SK-N-SH (cell line): ENCODE measurements around the gene FBP1. TPM values are rescaled to one million over a fixed set of nuclear protein-coding genes. Genes with fewer than 3 reads are reported as not detected.

Source experiments
- CTCF ChIA-PET: fragments of 300-600, 350-600 bp; formaldehyde crosslinking; extraction: SDS; loops from one replicate; lab custom pipeline; 2021; lab: Yijun Ruan, JAX
- POLR2A ChIA-PET: fragments of 350-600 bp; sonication (Branson Sonifier 250); formaldehyde crosslinking; extraction: SDS; loops from one replicate; lab custom pipeline; 2020; ENCODE audit warnings: antibody characterized with exemption, inconsistent platforms; lab: Yijun Ruan, JAX
- DNase-seq: peaks from one replicate; pipeline ENCODE4 v3.0.0; 2012
- H2AFZ ChIP-seq: fragments of 200-600 bp; sonication (generic); 2 replicates; pipeline ENCODE4 v1.8.1; 2016; ENCODE audit warnings: antibody characterized with exemption, mild to moderate bottlenecking, low read depth
- H3F3A ChIP-seq: fragments of 200-600 bp; sonication (generic); replicated peaks from 2 replicates; pipeline ENCODE3; 2016; ENCODE audit warnings: antibody characterized with exemption, mild to moderate bottlenecking; ENCODE audit not compliant: insufficient read depth
- H3K27ac ChIP-seq, 2 experiments: fragments of 200-500 bp in 1 of 2; fragments of 200-600 bp in 1 of 2; sonication (Bioruptor generic) in 1 of 2; sonication (generic), shearing (Covaris generic) in 1 of 2; 2 replicates each; pipeline versions ENCODE4 v1.5.1 to v1.6.1; 2014 to 2016; ENCODE audit warnings: low read depth in 2 of 2, inconsistent platforms in 1 of 2, low read length in 1 of 2, mild to moderate bottlenecking in 1 of 2, mixed read lengths in 1 of 2
- H3K27me3 ChIP-seq: fragments of 200-600 bp; sonication (generic), shearing (Covaris generic); 2 replicates; pipeline ENCODE4 v1.6.1; 2016; ENCODE audit warnings: mixed run types; ENCODE audit not compliant: insufficient read depth
- H3K36me3 ChIP-seq, 2 experiments: fragments of 200-500 bp in 1 of 2; fragments of 200-600 bp in 1 of 2; sonication (Bioruptor generic) in 1 of 2; sonication (generic) in 1 of 2; replicated peaks in 1 of 2; 2 replicates each; pipeline versions ENCODE3 to v1.5.1; 2014 to 2016; ENCODE audit warnings: low read length in 1 of 2, mild to moderate bottlenecking in 1 of 2; ENCODE audit not compliant: insufficient read depth in 2 of 2, control insufficient read depth in 1 of 2
- H3K4me1 ChIP-seq, 2 experiments: fragments of 200-500 bp in 1 of 2; fragments of 200-600 bp in 1 of 2; sonication (Bioruptor generic) in 1 of 2; sonication (generic), shearing (Covaris generic) in 1 of 2; 2 replicates each; pipeline versions ENCODE4 v1.5.1 to v1.6.1; 2014 to 2016; ENCODE audit warnings: low read depth in 1 of 2, low read length in 1 of 2, mixed run types in 1 of 2; ENCODE audit not compliant: insufficient read depth in 2 of 2, control insufficient read depth in 1 of 2
- H3K4me2 ChIP-seq: fragments of 200-600 bp; sonication (generic), shearing (Covaris generic); 2 replicates; pipeline ENCODE4 v1.6.1; 2017; ENCODE audit warnings: mixed run types
- H3K4me3 ChIP-seq, 2 experiments: fragments of 200-500 bp in 1 of 2; fragments of 200-600 bp in 1 of 2; sonication (Bioruptor generic) in 1 of 2; sonication (generic), shearing (Covaris generic) in 1 of 2; 2 replicates each; pipeline versions ENCODE4 v1.5.1 to v1.8.1; 2014 to 2016; ENCODE audit warnings: low read depth in 2 of 2, inconsistent platforms in 1 of 2, low read length in 1 of 2, mild to moderate bottlenecking in 1 of 2, mixed read lengths in 1 of 2, moderate library complexity in 1 of 2
- H3K79me2 ChIP-seq: fragments of 200-600 bp; sonication (generic); 2 replicates; pipeline ENCODE4 v1.8.1; 2017; ENCODE audit warnings: mild to moderate bottlenecking; ENCODE audit not compliant: insufficient read depth
- H3K9ac ChIP-seq: fragments of 200-600 bp; sonication (generic); 2 replicates; pipeline ENCODE4 v1.6.1; 2017; ENCODE audit warnings: mixed run types
- H3K9me2 ChIP-seq: fragments of 200-600 bp; sonication (generic); 2 replicates; pipeline ENCODE4 v1.6.1; 2017; ENCODE audit warnings: mixed run types
- H3K9me3 ChIP-seq: fragments of 200-600 bp; sonication (generic); 2 replicates; pipeline ENCODE4 v1.6.1; 2017; ENCODE audit warnings: mixed run types, mild to moderate bottlenecking, moderate library complexity
- H4K20me1 ChIP-seq: fragments of 200-600 bp; sonication (generic); 2 replicates; pipeline ENCODE4 v1.6.1; 2017; ENCODE audit warnings: mild to moderate bottlenecking, mixed run types; ENCODE audit not compliant: insufficient read depth
- CHD2 ChIP-seq: fragments of 150-350 bp; IDR thresholded peaks from 2 replicates; pipeline ENCODE4 v1.6.1; 2018; ENCODE audit warnings: low read length; ENCODE audit not compliant: partially characterized antibody
- CTCF ChIP-seq: fragments of 200-600 bp; sonication (generic); IDR thresholded peaks from 2 replicates; pipeline ENCODE4 v1.6.1; 2017; ENCODE audit warnings: antibody characterized with exemption, mild to moderate bottlenecking, moderate library complexity
- ELF1 ChIP-seq: IDR thresholded peaks from 2 replicates; pipeline ENCODE4 v1.4.0; 2012
- EP300 ChIP-seq, 2 experiments: IDR thresholded peaks; 2 replicates each; pipeline versions ENCODE4 v1.4.0 to v1.6.1; 2012; ENCODE audit warnings: borderline replicate concordance in 1 of 2, low read depth in 1 of 2, low read length in 1 of 2
- EZH2phosphoT487 ChIP-seq: fragments of 200-600 bp; sonication (generic); IDR thresholded peaks from 2 replicates; pipeline ENCODE4 v1.6.1; 2017; ENCODE audit warnings: low read depth, mixed run types, mild to moderate bottlenecking, antibody characterized with exemption, moderate library complexity, borderline replicate concordance
- FOSL2 ChIP-seq: IDR thresholded peaks from 2 replicates; pipeline ENCODE4 v1.4.0; 2012; ENCODE audit warnings: low read depth, mild to moderate bottlenecking, moderate library complexity, borderline replicate concordance
- FOXJ3 ChIP-seq: sonication (generic); formaldehyde crosslinking; IDR thresholded peaks from 2 replicates; pipeline ENCODE4 v1.5.1; 2020; ENCODE audit warnings: mild to moderate bottlenecking, missing genetic modification reagents
- FOXM1 ChIP-seq: IDR thresholded peaks from 2 replicates; pipeline ENCODE4 v1.4.0; 2012; ENCODE audit warnings: low read depth, mild to moderate bottlenecking
- GABPA ChIP-seq: IDR thresholded peaks from 2 replicates; pipeline ENCODE4 v1.4.0; 2012; ENCODE audit warnings: low read depth, mild to moderate bottlenecking
- GATA2 ChIP-seq: sonication (generic); formaldehyde crosslinking; IDR thresholded peaks from 2 replicates; pipeline ENCODE4 v1.5.0; 2020; ENCODE audit warnings: mild to moderate bottlenecking, missing genetic modification reagents
- MAX ChIP-seq: IDR thresholded peaks from 2 replicates; pipeline ENCODE4 v1.4.0; 2012; ENCODE audit warnings: low read depth
- MEF2A ChIP-seq: IDR thresholded peaks from 2 replicates; pipeline ENCODE4 v1.4.0; 2012; ENCODE audit warnings: low read depth, borderline replicate concordance
- MXI1 ChIP-seq: IDR thresholded peaks from 2 replicates; pipeline ENCODE4 v1.6.1; 2012; ENCODE audit warnings: mild to moderate bottlenecking, low read depth, low read length, improper control_type of control experiment
- NFIC ChIP-seq: IDR thresholded peaks from 2 replicates; pipeline ENCODE4 v1.4.0; 2012; ENCODE audit warnings: borderline replicate concordance
- NRF1 ChIP-seq: IDR thresholded peaks from 2 replicates; pipeline ENCODE4 v1.6.1; 2012; ENCODE audit warnings: low read depth, mild to moderate bottlenecking, low read length
- PBX3 ChIP-seq: IDR thresholded peaks from 2 replicates; pipeline ENCODE4; 2012
- RCOR1 ChIP-seq: fragments of 150-350 bp; IDR thresholded peaks from 2 replicates; pipeline ENCODE4 v1.6.1; 2017; ENCODE audit warnings: antibody characterized with exemption, low read length
- REST ChIP-seq: IDR thresholded peaks from 2 replicates; pipeline ENCODE4 v1.6.1; 2012; ENCODE audit warnings: mild to moderate bottlenecking, low read depth, low read length, moderate library complexity
- RFX5 ChIP-seq: IDR thresholded peaks from 2 replicates; pipeline ENCODE4 v1.6.1; 2012; ENCODE audit warnings: mild to moderate bottlenecking, improper control_type of control experiment, low read length
- SIN3A ChIP-seq: IDR thresholded peaks from 2 replicates; pipeline ENCODE4 v1.6.1; 2012; ENCODE audit warnings: low read depth, mild to moderate bottlenecking, low read length, moderate library complexity, borderline replicate concordance
- SMC3 ChIP-seq: IDR thresholded peaks from 2 replicates; pipeline ENCODE4 v1.6.1; 2012; ENCODE audit warnings: low read depth, low read length, improper control_type of control experiment
- TCF12 ChIP-seq: IDR thresholded peaks from 2 replicates; pipeline ENCODE4 v1.4.0; 2012
- TEAD4 ChIP-seq: IDR thresholded peaks from 2 replicates; pipeline ENCODE4 v1.4.0; 2012; ENCODE audit warnings: mild to moderate bottlenecking, borderline replicate concordance; ENCODE audit not compliant: insufficient read depth
- USF1 ChIP-seq: IDR thresholded peaks from 2 replicates; pipeline ENCODE4 v1.4.0; 2012; ENCODE audit warnings: low read depth, borderline replicate concordance
- USF2 ChIP-seq: fragments of 150-350 bp; IDR thresholded peaks from 2 replicates; pipeline ENCODE4 v1.6.1; 2017; ENCODE audit warnings: antibody characterized with exemption, low read length, low read depth, borderline replicate concordance
- YY1 ChIP-seq: IDR thresholded peaks from 2 replicates; pipeline ENCODE4 v1.4.0; 2012; ENCODE audit warnings: low read depth, mild to moderate bottlenecking
- WGBS: methylation state at CpG from one replicate; pipeline ENCODE4 v1.1.6; 2017; ENCODE audit warnings: low lambda C conversion rate; 5-methylcytosine and 5-hydroxymethylcytosine counted together
- polyA plus RNA-seq, 3 experiments: library from polyadenylated mRNA; depleted of rRNA; stranded (reverse); fragments of >200 nt; gene quantifications; 2 replicates each; pipeline ENCODE4 v1.2.3, GENCODE V29; 2012

FBP1 gene
- polyA plus RNA-seq, 1 of the 3 experiments (the other 2 are of a cell fraction) = not detected

GRCh38 chr9:94681508-94681907, 42.2 kb upstream of the FBP1 start:
- POLR2A ChIA-PET = interaction anchor here (0.8 to 1.6 kb wide), 7 partner anchors 13 to 450 kb away, joined by 3 to 8 read pairs (median 4); no protein-coding TSS in a partner anchor
- DNase-seq = peak; percentile 87
- H3K9me2 ChIP-seq = no peaks in the 10 kb centered on the region
- no peaks in the 10 kb centered on the region for H3K79me2 ChIP-seq
- H3K4me1 ChIP-seq = peaks cover 0 to 35% of the 10 kb centered on the region in 2 experiments; a peak in 1 of 4 replicates
- H3K27me3 ChIP-seq = no peaks in the 10 kb centered on the region
- no peaks in the 10 kb centered on the region for H4K20me1 ChIP-seq
- H3K36me3 ChIP-seq = no peaks in the 10 kb centered on the region
- CTCF ChIA-PET = interaction anchor here (0.5 to 11.3 kb wide), 100 partner anchors 9 to 1537 kb away, joined by 3 to 229 read pairs (median 4); partner anchors contain the start of gene AOPEP
- peak overlapping the region; percentile 46 for H3K9ac ChIP-seq
- H3K27ac ChIP-seq = peak overlapping the region in 1 of 2 experiments; percentile 83; a peak in 2 of 4 replicates
- no peak overlapping the region; a peak in 1 of 4 replicates for H3K4me3 ChIP-seq
- no peaks in the 10 kb centered on the region for H3K9me3 ChIP-seq
- H3K4me2 ChIP-seq = no peak overlapping the region
- H2AFZ ChIP-seq = peak overlapping the region; percentile 93
- H3F3A ChIP-seq = no peaks in the 10 kb centered on the region
- WGBS = 9% methylated on average over 7 of the region's 7 CpGs
- TF ChIP-seq NFIC = no peak
- TF ChIP-seq USF1 = no peak
- no peak for TF ChIP-seq SIN3A
- TF ChIP-seq MAX = peak; percentile 60
- TF ChIP-seq MEF2A = no peak
- no peak for TF ChIP-seq YY1
- TF ChIP-seq FOXM1 = no peak
- TF ChIP-seq GABPA = no peak
- TF ChIP-seq EP300 (IDR thresholded peaks at IDR 0.05; ENCODE audit: borderline replicate concordance in 1 of 2, low read depth in 1 of 2, low read length in 1 of 2) = no peak
- TF ChIP-seq NRF1 = no peak; the same call in 1 of the 2 replicates
- TF ChIP-seq USF2 = no peak
- TF ChIP-seq EZH2phosphoT487 = no peak
- TF ChIP-seq CTCF = peak; percentile 81
- no peak for TF ChIP-seq PBX3
- TF ChIP-seq RFX5 = no peak; the same call in 1 of the 2 replicates
- TF ChIP-seq GATA2 (CRISPR knock-in tag) = no peak
- TF ChIP-seq CHD2 = peak; percentile 53
- 0 out of 2 replicates have a peak, but pooled peaks have one; percentile 34 for TF ChIP-seq MXI1
- no peak for TF ChIP-seq TEAD4
- no peak for TF ChIP-seq ELF1
- peak; percentile 26; the same call in 1 of the 2 replicates for TF ChIP-seq REST
- TF ChIP-seq FOXJ3 (CRISPR knock-in tag) = no peak
- no peak for TF ChIP-seq FOSL2
- TF ChIP-seq TCF12 = 0 out of 2 replicates have a peak, but pooled peaks have one; percentile 19
- TF ChIP-seq RCOR1 = peak; percentile 7; the same call in 1 of the 2 replicates
- TF ChIP-seq SMC3 = peak; percentile 88
